Measurements from ENCODE around the gene ERN1.
A peak's percentile ranks its signal among the peaks of the same experiment; 100 is the strongest.

Gene ERN1

DNA sequence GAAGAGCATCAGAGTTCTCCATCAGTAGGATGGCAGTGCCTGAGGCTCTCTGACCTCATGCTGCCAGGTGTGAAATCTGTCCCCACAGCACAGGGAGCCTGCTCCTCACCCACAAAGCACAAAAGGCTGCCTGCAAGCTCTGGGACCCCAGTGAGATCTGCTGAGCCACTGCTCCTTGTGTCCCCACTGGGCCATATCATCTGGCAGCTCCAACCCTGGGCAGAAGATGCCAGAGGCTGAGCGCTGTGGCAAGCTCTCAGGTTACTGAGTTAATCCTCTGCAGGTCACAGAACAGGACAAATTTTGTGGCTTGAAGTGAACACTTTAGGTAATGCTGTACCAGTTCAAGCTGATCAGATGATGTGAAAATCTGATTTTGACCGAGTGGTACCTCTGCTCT lies 26.7 kb upstream of the ERN1 start:
- intact Hi-C loops (cut with DNase I; ENCODE audit: low total_unique reads), result no loop called here
- Histone ChIP-seq H3K9me3 (no peaks in the 10 kb centered on the region), H3K27me3 (no peaks in the 10 kb centered on the region), H3K36me3 (peaks cover 0 to 36% (median 7%) of the 10 kb centered on the region in 3 donors), H3K4me3 (no peak overlapping the region), H3K27ac (peak overlapping the region; percentile 31 to 51), H3K4me1 (peaks cover 0 to 26% (median 24%) of the 10 kb centered on the region in 4 donors)
- DNase-seq, result no peak
- TF ChIP-seq, protein P1, sequence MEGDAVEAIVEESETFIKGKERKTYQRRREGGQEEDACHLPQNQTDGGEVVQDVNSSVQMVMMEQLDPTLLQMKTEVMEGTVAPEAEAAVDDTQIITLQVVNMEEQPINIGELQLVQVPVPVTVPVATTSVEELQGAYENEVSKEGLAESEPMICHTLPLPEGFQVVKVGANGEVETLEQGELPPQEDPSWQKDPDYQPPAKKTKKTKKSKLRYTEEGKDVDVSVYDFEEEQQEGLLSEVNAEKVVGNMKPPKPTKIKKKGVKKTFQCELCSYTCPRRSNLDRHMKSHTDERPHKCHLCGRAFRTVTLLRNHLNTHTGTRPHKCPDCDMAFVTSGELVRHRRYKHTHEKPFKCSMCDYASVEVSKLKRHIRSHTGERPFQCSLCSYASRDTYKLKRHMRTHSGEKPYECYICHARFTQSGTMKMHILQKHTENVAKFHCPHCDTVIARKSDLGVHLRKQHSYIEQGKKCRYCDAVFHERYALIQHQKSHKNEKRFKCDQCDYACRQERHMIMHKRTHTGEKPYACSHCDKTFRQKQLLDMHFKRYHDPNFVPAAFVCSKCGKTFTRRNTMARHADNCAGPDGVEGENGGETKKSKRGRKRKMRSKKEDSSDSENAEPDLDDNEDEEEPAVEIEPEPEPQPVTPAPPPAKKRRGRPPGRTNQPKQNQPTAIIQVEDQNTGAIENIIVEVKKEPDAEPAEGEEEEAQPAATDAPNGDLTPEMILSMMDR (IDR thresholded peaks at IDR 0.05), result no peak

DNA sequence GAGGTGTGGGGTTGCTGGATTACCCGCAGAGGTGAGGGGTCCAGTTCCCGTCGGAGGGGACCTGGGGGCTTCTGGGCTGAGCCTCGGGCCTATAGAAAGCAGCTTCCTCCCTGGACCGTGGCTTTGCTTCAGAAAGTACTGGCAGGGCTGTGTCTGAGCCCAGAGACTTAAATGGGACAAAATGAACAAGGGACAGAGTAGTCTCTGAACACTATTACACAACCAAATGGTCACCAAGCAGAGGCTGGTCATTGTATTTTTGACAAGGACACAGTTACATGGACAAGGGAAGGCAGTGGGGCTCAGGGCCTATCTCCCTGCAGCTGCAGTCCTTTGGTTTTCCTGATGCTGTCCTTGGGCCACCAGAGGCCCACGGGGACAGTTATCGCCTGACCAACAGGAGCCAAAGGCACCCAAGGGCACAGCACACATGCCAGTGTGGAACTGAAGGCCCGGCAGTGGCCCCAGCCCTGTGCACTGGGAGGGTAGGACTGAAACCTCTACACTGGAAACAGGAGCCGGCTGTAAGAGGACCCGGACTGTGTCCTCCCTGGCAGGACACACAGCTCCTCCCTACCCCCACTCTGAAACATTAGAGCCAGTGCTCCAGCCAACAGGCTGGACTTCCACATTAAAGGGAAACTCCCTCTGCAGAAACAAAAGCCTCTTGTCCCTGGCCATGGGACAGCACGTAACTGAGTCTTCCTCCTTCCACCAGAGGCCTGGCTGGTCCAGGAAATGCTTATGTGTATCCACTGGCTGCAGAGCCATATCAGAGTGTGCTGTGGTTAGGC lies 26.0 kb upstream of the ERN1 start:
- DNase-seq, result peak in 1 of 2 donors; percentile 57
- peak overlapping the region; percentile 31 to 51 for H3K27ac ChIP-seq
- intact Hi-C loops (cut with DNase I; ENCODE audit: low total_unique reads), result no loop called here

DNA sequence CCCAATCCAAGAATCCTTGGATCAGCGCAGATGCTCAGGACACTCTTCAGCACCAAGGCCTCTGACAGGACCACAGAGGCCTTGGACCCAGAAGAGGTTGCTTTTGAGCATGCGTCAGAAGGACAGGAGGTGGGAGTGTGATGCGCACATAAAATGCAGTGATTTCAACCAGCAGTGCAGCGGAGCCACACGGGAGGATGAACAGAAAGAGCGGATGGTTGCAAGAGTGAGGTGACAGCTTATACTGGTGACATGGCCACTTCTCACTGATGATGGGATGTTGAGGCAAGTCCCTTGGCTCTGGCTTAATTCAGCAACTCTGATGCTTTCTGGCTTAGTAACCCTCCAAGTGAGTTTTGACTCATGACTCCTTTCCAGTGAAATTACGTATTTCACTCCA lies 25.2 kb upstream of the ERN1 start:
- H3K27me3 ChIP-seq, result no peaks in the 10 kb centered on the region
- H3K4me3 ChIP-seq, result no peak overlapping the region
- peaks cover 0 to 35% (median 15%) of the 10 kb centered on the region in 3 donors for H3K36me3 ChIP-seq
- H3K4me1 ChIP-seq, result peaks cover 0 to 29% (median 25%) of the 10 kb centered on the region in 4 donors
- H3K27ac ChIP-seq, result peak overlapping the region in 1 of 2 donors; percentile 31
- intact Hi-C loops (cut with DNase I; ENCODE audit: low total_unique reads), result no loop called here
- DNase-seq, result no peak
- H3K9me3 ChIP-seq, result no peaks in the 10 kb centered on the region
- TF ChIP-seq, protein P1 (IDR thresholded peaks at IDR 0.05), result no peak

More for the DNA sequence above, 26.0 kb upstream of the ERN1 start:
- peak overlapping the region in 1 of 2 donors; percentile 5 for H3K4me3 ChIP-seq
- no peaks in the 10 kb centered on the region for H3K27me3 ChIP-seq
- peaks cover 0 to 36% (median 7%) of the 10 kb centered on the region in 3 donors for H3K36me3 ChIP-seq
- H3K4me1 ChIP-seq, result peaks cover 0 to 26% (median 24%) of the 10 kb centered on the region in 4 donors
- no peaks in the 10 kb centered on the region for H3K9me3 ChIP-seq
- TF ChIP-seq, protein P1 (IDR thresholded peaks at IDR 0.05), result no peak

DNA sequence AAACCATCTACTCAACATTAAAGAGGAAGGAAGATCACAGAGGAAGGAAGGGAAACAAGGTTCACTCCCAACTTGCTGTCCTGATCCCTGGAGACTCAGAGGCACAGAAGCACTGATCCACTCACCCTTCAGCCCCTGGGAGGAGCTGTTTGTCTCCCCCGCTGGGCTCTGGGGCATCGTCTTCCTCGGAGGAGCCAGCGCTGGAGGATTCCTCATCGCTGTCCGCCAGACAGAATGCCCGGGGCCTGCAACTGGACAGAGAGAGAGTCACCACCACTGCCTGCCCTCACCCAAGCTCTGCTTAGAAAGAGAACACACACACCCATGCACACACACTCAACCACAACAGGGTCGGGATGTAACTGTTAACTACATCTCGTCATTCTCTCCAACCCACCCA lies 24.8 kb upstream of the ERN1 start:
- Histone ChIP-seq H3K36me3 (peaks cover 0 to 39% (median 16%) of the 10 kb centered on the region in 3 donors), H3K4me1 (peaks cover 0 to 29% (median 25%) of the 10 kb centered on the region in 4 donors), H3K27me3 (no peaks in the 10 kb centered on the region), H3K9me3 (no peaks in the 10 kb centered on the region), H3K4me3 (no peak overlapping the region), H3K27ac (no peak overlapping the region)
- no peak for DNase-seq
- intact Hi-C loops (cut with DNase I; ENCODE audit: low total_unique reads), result loop anchor here (5.0 kb wide), 1 partner anchor 108 kb away; the partner anchor contains the start of gene TEX2
- TF ChIP-seq, protein P1 (IDR thresholded peaks at IDR 0.05), result no peak

DNA sequence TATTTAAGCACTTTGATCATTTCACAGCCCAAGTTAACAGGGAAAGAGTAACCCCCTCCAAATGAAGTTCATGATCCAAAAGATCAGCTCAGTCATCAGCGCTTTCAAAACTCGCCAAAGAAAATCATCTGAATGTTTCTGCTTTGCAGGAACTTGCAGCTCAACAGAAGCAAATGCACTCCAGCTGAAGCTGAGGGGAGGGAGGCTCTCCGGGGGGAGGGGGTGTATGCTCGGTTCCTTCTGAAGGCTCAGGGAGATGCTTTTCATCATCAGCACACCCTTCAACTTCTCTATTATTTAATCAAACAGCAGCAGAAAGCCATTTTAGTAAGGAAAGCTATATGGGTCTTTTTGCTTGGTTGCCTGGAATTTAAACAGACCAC lies 24.4 kb upstream of the ERN1 start:
- Histone ChIP-seq H3K4me3 (no peak overlapping the region), H3K4me1 (peaks cover 0 to 29% (median 25%) of the 10 kb centered on the region in 4 donors), H3K27me3 (no peaks in the 10 kb centered on the region), H3K36me3 (peaks cover 0 to 39% (median 16%) of the 10 kb centered on the region in 3 donors), H3K9me3 (no peaks in the 10 kb centered on the region), H3K27ac (no peak overlapping the region)
- peak in 1 of 2 donors; percentile 61 for DNase-seq
- TF ChIP-seq, protein P1 (IDR thresholded peaks at IDR 0.05), result no peak
- intact Hi-C loops (cut with DNase I; ENCODE audit: low total_unique reads), result loop anchor here (5.0 kb wide), 1 partner anchor 108 kb away; the partner anchor contains the start of gene TEX2

Measured in tibial artery (tissue), 4 donors.